Breast epithelium (tissue), 3 donors: Measurements from ENCODE around the gene KIAA2012.

Experiments
- CTCF ChIP-seq, 3 donors: fragments of 450-650 bp; IDR thresholded peaks; one replicate each; pipeline ENCODE4 v1.5.1; 2016 to 2017; ENCODE audit warnings: antibody characterized with exemption in 3 of 3, mild to moderate bottlenecking in 3 of 3, moderate library complexity in 3 of 3
- POLR2A ChIP-seq: fragments of 450-650 bp; IDR thresholded peaks from one replicate; pipeline ENCODE4 v1.6.1; 2016; ENCODE audit warnings: antibody characterized with exemption, mild to moderate bottlenecking, moderate library complexity

GRCh38 chr2:202108345-202108744, 35.3 kb downstream of the KIAA2012 start:
- no peak for TF ChIP-seq POLR2A
- no peak for TF ChIP-seq CTCF (IDR thresholded peaks at IDR 0.05)
